H7 (cell line): ENCODE data around the gene PRR30. TPM values are rescaled to one million over a fixed set of nuclear protein-coding genes. Genes with fewer than 3 reads are reported as not detected.

Experiments used
- DNase-seq: peaks from one replicate; pipeline ENCODE4 v3.0.0; 2012
- H3K27me3 ChIP-seq: 2 replicates; pipeline ENCODE4 v1.6.0; 2011; ENCODE audit warnings: mild to moderate bottlenecking, low read length; ENCODE audit not compliant: control insufficient read depth, insufficient read depth
- H3K36me3 ChIP-seq: replicated peaks from 2 replicates; pipeline ENCODE4 v1.5.1; 2011; ENCODE audit warnings: low read length; ENCODE audit not compliant: control insufficient read depth, insufficient read depth
- H3K4me3 ChIP-seq: 2 replicates; pipeline ENCODE4 v1.5.1; 2011; ENCODE audit warnings: low read depth, mild to moderate bottlenecking, control low read depth, low read length, moderate library complexity; ENCODE audit not compliant: insufficient read depth
- total RNA-seq: library from RNA; depleted of rRNA; stranded (reverse); fragments of >200 nt; shearing (Covaris generic); gene quantifications from 2 replicates; pipeline ENCODE4 v1.2.3, GENCODE V29; 2014

PRR30 gene
- total RNA-seq, 1 experiment from 2014 or later: not detected

GRCh38 chr2:27108221-27108620 is 31.0 kb downstream of the PRR30 start:
- H3K36me3 ChIP-seq: no peaks in the 10 kb centered on the region
- no peak overlapping the region for H3K4me3 ChIP-seq
- no peaks in the 10 kb centered on the region for H3K27me3 ChIP-seq
- no peak for DNase-seq

DNA sequence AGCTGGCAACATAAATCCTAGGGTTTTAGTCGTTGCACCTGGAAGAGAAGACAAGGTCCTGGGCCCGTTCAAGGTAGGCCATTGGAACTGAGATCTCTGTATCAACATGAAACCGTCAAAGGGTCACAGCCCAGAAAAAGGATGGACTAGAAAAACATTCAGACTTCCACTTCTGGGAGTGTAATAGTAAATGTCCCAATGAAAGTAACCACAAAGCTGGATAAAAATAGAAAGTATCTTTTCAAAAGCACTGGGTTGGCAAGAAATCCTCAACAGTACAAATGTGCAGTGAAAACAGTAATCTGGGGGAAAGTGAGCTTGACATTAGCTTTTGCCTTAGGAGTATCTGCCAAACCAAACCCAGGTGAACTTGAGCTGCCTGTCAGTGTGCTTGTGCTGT is 33.2 kb downstream of the PRR30 start:
- Histone ChIP-seq H3K27me3 (no peaks in the 10 kb centered on the region), H3K36me3 (no peaks in the 10 kb centered on the region)

GRCh38 chr2:27102329-27102728 is 36.9 kb downstream of the PRR30 start:
- Histone ChIP-seq H3K27me3 (no peaks in the 10 kb centered on the region), H3K36me3 (no peaks in the 10 kb centered on the region), H3K4me3 (no peak overlapping the region)
- peak; percentile 48 for DNase-seq

More for the DNA sequence above, 33.2 kb downstream of the PRR30 start:
- no peak overlapping the region for H3K4me3 ChIP-seq
- no peak for DNase-seq

DNA sequence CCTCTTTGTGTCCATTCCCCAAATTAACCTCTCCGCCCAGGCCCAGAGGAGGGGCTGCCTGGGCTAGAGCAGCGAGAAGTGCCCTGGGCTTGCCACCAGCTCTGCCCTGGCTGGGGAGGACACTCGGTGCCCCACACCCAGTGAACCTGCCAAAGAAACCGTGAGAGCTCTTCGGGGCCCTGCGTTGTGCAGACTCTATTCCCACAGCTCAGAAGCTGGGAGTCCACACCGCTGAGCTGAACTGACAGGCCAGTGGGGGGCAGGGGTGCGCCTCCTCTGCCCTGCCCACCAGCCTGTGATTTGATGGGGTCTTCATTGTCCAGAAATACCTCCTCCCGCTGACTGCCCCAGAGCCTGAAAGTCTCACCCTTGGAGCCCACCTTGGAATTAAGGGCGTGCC is 39.2 kb downstream of the PRR30 start:
- Histone ChIP-seq H3K4me3 (no peak overlapping the region), H3K27me3 (no peaks in the 10 kb centered on the region), H3K36me3 (no peaks in the 10 kb centered on the region)
- DNase-seq: peak; percentile 53

GRCh38 chr2:27099334-27099955 is 39.8 kb downstream of the PRR30 start:
- H3K36me3 ChIP-seq: no peaks in the 10 kb centered on the region
- H3K4me3 ChIP-seq: no peak overlapping the region
- H3K27me3 ChIP-seq: no peaks in the 10 kb centered on the region
- DNase-seq: peak; percentile 52

GRCh38 chr2:27097341-27097740 is 41.9 kb downstream of the PRR30 start:
- Histone ChIP-seq H3K4me3 (no peak overlapping the region), H3K36me3 (no peaks in the 10 kb centered on the region)

GRCh38 chr2:27096748-27097297 is 42.4 kb downstream of the PRR30 start:
- H3K36me3 ChIP-seq: no peaks in the 10 kb centered on the region
- DNase-seq: no peak
- H3K27me3 ChIP-seq: no peaks in the 10 kb centered on the region
- no peak overlapping the region for H3K4me3 ChIP-seq

More at GRCh38 chr2:27097341-27097740, 41.9 kb downstream of the PRR30 start:
- DNase-seq: no peak
- no peaks in the 10 kb centered on the region for H3K27me3 ChIP-seq

GRCh38 chr2:27095745-27096651 is 43.2 kb downstream of the PRR30 start:
- Histone ChIP-seq H3K36me3 (no peaks in the 10 kb centered on the region), H3K27me3 (no peaks in the 10 kb centered on the region), H3K4me3 (peak overlapping the region; percentile 25; the same call in 1 of the 2 replicates)
- DNase-seq: peak; percentile 92

- H3K36me3 ChIP-seq: no peaks in the 10 kb centered on the region
- H3K4me3 ChIP-seq: no peak overlapping the region
- H3K27me3 ChIP-seq: no peaks in the 10 kb centered on the region
- DNase-seq: no peak
Measured at GRCh38 chr2:27095427-27095744, 43.8 kb downstream of the PRR30 start.

DNA sequence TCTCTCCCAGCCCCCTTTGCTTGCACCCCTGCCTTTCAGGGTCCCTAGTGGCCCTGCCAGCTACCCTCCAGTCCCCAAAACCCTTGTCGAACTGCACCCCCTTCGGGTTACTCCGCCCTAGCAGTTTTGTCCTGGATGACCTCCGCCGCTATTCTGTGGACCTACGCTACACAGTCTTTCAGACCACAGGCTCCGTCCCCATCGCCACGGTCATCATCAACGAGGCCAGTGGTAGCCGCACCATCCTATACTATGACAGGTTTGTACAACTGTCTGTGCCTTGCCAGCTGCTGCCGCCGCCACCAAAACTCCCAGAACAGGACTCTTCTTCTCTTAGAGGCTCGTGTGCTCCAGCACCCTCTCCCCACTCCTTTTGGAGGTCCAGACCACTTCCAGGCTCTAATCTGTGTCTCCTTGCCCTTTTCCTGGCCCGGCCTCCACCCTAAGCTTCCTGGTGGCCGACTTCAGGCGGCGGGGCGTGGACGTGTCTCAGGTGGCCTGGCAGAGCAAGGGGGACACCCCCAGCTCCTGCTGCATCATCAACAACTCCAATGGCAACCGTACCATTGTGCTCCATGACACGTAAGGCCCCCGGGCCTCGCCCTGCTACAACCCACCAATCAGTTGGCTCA is 44.7 kb downstream of the PRR30 start:
- no peaks in the 10 kb centered on the region for H3K36me3 ChIP-seq
- H3K4me3 ChIP-seq: no peak overlapping the region
- peak; percentile 45 for DNase-seq
- H3K27me3 ChIP-seq: no peaks in the 10 kb centered on the region; the same call in 1 of the 2 replicates

DNA sequence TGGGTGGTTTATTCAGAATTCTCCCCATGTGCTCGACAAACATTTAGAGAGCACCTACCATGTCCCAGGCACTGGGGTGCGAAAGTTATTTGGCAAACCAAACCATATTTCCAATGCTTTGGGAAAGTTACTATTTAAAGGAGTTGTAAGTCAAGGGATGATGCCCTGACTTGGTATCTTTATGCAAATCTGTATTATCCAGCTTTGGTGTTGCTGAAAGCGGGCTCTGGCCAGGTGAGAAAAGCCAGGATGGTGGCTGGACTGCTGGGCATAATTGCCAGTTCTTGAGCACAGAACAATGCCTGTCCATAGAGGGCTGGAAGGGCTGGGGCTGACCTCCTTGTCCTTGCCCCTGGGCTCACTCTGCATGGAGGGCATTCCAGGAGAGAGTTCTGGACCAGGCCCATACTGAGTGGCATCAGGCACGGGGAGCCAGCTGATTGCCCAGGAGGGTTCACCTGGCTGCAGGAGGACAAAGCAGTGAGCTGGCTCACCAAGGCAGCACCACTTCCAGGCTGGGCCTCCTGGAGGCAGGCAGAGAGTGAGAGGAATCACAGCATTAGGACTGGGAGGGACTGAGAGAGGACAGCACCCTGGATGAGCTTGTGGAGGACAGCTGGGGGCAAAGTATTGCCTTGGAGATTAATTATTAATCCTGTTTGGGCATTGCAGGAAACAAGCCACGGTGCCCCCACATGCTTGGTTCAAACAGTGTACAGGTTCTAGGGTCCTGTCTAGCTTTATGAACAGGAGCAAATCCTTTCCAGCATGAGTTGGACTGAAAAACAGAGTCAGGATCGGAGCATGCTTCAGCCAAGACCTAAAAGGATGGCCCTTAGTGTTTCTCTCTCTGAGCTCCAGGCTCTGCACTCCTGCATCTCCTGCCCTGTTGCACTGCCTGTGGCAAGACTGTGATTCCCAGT is 45.5 kb downstream of the PRR30 start:
- H3K36me3 ChIP-seq: no peaks in the 10 kb centered on the region
- no peaks in the 10 kb centered on the region; the same call in 1 of the 2 replicates for H3K27me3 ChIP-seq
- DNase-seq: peak; percentile 31
- H3K4me3 ChIP-seq: no peak overlapping the region

- H3K27me3 ChIP-seq: no peaks in the 10 kb centered on the region; the same call in 1 of the 2 replicates
- no peak overlapping the region for H3K4me3 ChIP-seq
- no peaks in the 10 kb centered on the region for H3K36me3 ChIP-seq
- peak; percentile 43 for DNase-seq
Measured at GRCh38 chr2:27092696-27093429, 46.3 kb downstream of the PRR30 start.
